ENCODE data around the gene PTGES2.
A peak's percentile ranks its signal among the peaks of the same experiment; 100 is the strongest.

Gene PTGES2

GRCh38 chr9:128102861-128103588, 24.5 kb downstream of the PTGES2 start:
- no peak for DNase-seq

DNA sequence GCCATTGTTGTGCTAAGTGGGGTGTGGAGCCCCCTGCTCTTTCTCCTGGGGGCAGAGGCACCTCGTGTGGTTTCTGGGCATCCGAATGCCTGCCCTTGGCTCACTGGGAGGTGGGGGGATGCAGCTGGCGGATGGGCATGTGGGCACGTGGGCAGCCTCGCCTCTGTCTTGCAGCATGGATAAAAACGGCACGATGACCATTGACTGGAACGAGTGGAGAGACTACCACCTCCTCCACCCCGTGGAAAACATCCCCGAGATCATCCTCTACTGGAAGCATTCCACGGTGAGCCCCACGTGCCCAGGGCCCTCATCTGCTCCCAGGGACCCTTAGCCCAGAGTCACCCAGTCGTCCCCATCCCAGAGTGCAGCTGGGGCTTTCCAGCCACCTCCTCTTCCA, 25.3 kb downstream of the PTGES2 start:
- DNase-seq, result no peak

DNA sequence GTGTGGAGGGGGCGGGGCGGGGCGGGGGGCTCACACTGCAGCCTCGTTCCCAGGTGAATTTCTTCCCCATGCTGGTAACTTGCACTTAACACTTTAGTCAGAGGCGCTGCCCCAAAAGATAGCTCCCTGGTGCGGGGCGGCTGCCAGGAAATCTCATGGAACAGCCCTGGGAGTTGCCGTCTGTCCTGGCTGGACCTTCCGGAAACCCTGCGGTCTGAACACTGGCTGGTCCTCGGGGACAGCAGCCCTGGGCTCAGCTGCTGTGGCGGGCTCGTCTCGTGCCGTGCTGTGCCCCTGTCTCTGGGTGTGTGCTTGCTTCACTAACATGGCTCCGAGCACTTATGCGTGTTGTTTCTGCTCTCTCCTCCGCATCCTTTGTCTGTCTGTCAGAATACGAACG, 25.8 kb downstream of the PTGES2 start:
- no peak for DNase-seq

DNA sequence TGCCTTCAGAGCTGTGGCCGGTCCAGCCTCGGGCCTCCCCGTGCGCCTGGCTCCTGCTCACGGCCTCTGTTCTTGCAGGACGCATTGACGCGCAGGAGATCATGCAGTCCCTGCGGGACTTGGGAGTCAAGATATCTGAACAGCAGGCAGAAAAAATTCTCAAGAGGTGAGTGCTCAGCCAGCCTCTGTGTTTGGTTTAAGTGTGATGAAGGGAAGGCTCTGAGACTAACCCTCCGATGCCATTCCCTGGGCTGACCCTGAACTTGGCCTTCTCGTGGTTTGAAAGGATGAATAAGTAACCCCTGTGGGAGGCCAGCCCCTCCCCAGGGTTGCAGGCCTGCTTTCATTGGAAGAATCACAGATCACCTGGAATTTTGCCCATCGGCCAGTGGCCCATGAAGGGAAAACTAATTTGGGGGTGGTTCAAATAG, 26.3 kb downstream of the PTGES2 start:
- no peak for DNase-seq

GRCh38 chr9:128100581-128100980, 26.9 kb downstream of the PTGES2 start:
- no peak for DNase-seq

DNA sequence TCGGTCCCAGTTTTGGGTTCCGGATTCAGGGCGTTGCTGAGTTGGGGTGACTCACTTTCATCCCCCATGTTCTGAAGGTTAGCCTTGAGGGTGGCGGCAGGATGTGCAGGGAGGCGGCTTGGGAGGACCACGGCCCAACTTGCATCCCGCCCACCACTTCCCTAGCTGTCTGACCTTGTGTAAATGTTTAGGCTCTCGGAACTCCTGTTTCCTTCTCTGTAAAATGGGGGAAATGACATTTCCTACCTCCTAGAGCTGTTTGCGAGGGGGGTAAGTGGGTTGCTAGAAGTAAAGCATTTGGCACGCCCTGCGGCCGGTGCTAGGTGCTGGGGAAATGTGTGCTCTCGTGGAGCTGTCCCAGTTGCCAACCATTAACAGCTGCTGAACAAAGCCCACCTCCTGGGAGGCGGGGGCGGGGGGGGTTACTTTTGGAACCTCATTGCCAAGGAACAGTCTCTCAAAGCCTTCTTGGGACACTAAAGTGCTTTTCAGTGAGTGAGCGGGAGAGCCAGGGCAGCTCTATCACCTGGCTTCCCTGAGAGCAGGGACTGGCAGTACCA, 27.5 kb downstream of the PTGES2 start:
- DNase-seq, result no peak

DNA sequence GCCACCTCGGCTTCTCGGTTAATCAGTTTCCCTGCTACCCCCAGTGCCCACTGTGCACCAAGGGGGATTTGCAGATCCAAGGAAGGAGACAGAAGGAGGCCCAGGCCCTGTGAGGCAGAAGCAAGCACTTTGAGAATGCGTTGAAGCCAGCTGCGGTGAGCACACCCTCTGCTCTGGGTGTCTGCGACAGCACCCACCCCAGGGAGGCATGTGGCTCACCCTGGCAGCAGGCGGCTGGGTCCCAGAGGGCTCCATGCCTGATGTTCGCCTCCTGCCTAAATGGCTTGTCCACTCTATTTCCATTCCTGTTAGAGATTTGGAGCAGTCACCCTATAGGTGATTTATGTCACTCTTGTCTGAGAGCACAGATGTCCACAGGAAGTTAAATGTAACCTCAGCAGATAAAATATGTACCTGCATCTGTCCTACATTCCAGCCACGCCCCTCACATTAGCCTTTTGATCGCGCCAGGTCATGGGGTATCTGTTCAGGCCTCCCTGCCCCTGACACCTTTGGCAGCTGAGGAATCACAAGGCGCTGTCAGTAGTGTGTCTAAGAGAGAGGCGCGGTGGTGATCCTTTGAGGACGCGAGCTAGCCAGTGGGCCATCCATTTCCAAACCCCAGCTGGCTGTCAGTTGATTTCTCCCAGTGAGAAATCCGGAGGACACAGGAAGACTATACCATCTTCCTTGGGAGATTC, 28.1 kb downstream of the PTGES2 start:
- DNase-seq, result no peak

DNA sequence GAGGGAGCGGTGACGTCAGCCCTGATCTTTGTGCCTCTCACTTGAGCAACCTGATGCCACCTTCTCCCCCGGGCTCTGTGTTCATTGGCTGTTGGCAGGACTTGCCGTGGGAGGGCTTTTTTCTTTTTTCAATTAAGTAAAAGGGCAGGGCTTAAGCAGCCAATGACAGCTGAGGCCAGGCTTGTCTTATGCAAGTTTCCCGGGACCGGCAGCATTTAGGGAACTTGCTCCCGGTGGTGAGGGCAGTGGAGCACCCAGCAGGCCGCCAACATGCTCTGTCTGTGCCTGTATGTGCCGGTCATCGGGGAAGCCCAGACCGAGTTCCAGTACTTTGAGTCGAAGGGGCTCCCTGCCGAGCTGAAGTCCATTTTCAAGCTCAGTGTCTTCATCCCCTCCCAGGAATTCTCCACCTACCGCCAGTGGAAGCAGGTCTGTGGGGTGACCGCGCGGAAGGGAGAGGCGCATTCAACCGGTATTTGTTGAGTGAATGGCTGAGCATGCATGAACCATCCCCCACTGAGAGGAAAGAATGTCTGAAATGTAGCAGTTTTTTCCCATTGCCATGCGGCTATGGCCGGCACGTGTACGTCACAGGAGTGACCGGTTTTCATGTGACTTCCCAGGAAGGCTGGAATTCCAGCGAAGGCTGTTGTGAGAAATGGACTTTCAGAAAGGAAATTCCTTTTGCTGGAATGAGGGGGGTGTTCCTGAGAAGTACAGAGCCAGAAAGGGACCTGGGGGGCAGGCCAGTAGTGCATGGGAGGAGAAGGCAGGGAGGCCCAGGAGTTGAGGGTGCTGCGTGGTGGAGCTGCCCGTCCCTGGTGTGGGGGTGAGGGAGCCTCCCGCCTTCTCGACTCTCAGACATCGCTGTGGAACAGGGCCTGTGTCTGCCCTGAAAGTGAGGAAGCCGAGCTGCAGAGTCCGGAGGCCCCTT, 29.0 kb downstream of the PTGES2 start:
- DNase-seq, result peak; percentile 80

- DNase-seq, result no peak
These were observed 29.8 kb downstream of the PTGES2 start for GRCh38 chr9:128097543-128098296.

GRCh38 chr9:128096616-128097536, 30.7 kb downstream of the PTGES2 start:
- DNase-seq, result no peak

DNA sequence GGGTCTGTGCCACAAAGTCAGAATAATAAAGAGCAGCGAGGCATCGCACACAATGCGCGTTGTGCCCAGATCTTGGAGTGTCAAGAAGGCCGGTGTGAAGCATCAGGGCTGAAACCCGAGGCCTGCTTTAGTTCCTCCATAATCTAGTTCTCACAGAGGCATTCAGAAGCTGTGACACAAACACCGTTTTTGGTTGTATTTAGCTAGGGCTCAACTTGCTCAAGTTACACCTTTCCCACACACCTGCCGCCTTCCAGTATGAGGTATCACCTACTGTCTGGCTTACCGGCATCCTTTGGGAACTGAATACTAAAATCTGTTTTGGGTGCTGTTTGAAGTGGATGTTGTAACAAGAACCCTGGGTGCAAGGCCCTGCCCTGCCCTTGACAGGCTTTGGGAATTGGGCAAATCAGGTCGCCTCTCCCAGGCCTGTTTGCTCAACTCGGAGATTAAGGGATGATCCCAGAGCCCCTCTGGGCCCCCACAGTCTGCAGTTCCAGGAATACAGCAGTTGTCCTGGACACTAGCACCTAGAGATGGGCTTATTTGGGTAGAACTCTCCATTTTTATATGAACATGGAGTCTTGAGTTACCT, 32.5 kb downstream of the PTGES2 start:
- DNase-seq, result no peak

- DNase-seq, result peak; percentile 84
These were observed 33.2 kb downstream of the PTGES2 start for GRCh38 chr9:128094166-128094949.

- no peak for DNase-seq
These were observed 34.5 kb downstream of the PTGES2 start for GRCh38 chr9:128093011-128093410.

DNA sequence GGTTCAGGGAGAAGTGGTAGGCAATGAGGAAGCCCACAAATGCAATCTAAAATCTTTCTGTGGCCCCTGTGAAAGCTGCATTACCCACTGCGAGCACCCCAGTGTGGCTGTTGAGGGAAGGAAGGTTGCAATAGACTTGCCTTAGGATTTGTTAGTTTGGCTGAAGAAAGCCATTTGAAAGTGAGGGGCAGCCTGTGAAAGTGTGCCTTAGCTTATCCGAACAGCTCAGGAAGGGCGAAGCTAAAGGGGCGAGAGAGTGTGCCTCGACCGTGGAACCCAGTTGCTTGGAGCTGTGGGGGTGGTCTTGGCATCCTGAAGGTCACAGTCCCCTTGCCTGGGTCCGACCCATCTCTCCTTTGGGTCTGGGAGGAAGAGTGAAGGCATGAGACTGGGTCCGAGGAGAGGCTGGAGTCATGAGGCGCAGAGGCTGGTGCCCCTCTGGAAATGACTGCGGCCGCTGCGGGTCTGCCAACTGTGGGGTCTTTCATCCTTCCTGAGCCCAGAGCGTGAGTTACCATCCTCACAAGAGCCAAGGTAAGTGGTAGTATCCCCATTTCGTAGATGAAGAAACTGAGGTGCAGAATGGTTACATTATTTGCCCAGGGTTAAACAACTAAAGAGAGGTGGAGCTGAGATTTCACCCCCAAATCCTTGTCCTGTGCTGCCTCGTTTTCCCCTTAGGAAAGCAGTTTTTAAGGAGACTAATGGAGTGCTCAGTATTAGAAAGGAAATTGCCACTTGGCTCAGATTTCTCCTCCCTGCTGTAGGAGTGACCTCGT, 35.1 kb downstream of the PTGES2 start:
- DNase-seq, result no peak

DNA sequence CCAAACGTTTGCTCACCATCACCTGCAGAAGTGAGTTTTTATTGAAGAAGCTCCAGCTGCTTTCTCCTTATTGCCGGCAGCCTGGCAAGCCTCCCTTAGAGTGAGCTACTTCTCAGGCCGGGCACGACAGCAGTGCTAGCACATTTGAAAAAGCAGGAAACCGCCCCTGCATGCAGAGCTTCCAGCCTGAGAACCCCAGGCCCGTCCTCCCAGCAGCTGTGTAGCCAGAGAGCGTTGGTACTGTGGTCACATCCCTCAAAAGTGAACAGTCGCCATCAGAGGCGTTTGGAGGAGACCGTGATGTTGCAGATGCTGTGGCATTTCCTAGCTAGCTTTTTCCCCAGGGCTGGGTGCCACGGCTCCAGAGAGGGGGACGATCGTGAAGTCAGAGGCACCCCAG, 36.0 kb downstream of the PTGES2 start:
- no peak for DNase-seq

- no peak for DNase-seq
These were observed 36.4 kb downstream of the PTGES2 start for GRCh38 chr9:128091144-128091543.

DNA sequence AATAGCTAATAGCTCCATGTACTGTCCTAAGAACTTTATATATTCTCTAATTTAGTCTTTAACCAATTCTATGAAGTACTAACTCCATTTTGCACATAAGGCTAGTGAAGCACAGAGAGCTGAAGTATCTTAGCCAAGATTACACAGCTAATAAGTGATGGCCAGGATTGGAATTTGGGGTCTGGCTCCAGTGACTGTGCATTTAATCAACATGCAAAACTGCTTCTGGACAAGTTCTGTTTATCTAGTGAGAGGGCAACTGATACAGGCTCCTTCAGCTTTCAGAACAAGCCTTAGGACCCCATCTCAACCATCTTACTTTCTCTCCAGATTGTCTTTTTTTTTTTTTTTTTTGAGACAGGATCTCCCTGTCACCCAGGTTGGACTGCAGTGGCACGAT, 38.2 kb downstream of the PTGES2 start:
- DNase-seq, result no peak

- no peak for DNase-seq
These were observed 39.1 kb downstream of the PTGES2 start for GRCh38 chr9:128088253-128088945.

DNA sequence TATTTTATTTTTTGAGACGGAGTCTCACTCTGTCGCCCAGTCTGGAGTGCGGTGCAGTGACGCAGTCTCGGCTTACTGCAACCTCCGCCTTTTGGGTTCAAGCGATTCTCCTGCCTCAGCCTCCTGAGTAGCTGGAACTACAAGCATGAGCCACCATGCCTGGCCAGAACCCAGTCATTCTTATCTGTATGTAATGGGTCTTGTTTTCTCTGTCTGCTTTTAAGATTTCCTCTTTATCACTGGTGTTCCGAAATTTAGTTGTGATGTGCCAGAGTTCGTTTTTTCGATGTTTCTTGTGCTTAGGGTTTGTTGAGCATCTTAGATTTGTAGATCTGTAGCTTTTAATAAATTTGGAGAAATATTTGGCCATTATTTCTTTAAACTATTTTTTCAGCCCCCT, 40.3 kb downstream of the PTGES2 start:
- no peak for DNase-seq
